ENCODE results near the gene MAS1L. TPM values are rescaled to one million over a fixed set of nuclear protein-coding genes. Genes with fewer than 3 reads are reported as not detected.

The MAS1L gene
- polyA plus RNA-seq, 3 donors, result not detected

GRCh38 chr6:29527126-29527525 lies 39.4 kb upstream of the MAS1L start:
- H3K4me3 Mint-ChIP-seq, result no peak overlapping the region
- Histone ChIP-seq H3K27ac (ENCODE audit: low read depth in 1 of 2, low read length in 2 of 2) (no peak overlapping the region), H4K20me1 (ENCODE audit: insufficient read depth, low read length) (no peaks in the 10 kb centered on the region), H3K36me3 (replicated peaks in 1 of 2; ENCODE audit: control insufficient read depth in 1 of 2, insufficient read depth in 2 of 2, low read length in 2 of 2) (no peaks in the 10 kb centered on the region), H3K9ac (ENCODE audit: insufficient read depth, low read length, poor library complexity, severe bottlenecking) (no peak overlapping the region), H3K4me2 (replicated peaks; ENCODE audit: extremely low read depth, low read length, poor library complexity, severe bottlenecking) (no peak overlapping the region), H3K4me1 (ENCODE audit: control insufficient read depth in 1 of 2, insufficient read depth in 2 of 2, low read length in 2 of 2) (no peaks in the 10 kb centered on the region), H3K4me3 (replicated peaks in 1 of 3; ENCODE audit: low read depth in 2 of 3, low read length in 3 of 3) (no peak overlapping the region), H3K27me3 (ENCODE audit: control insufficient read depth in 2 of 2, insufficient read depth in 2 of 2, low read length in 2 of 2) (no peaks in the 10 kb centered on the region), H3K9me3 (replicated peaks in 1 of 2; ENCODE audit: control insufficient read depth in 1 of 2, insufficient read depth in 1 of 2, low read length in 2 of 2) (peaks cover 0 to 7% of the 10 kb centered on the region in 2 donors), H3K79me2 (ENCODE audit: insufficient read depth, low read length) (no peaks in the 10 kb centered on the region), H2AFZ (ENCODE audit: insufficient read depth, low read depth, low read length, poor library complexity, severe bottlenecking) (no peak overlapping the region)
- peaks cover 5 to 12% (median 8%) of the 10 kb centered on the region in 7 donors for H3K9me3 Mint-ChIP-seq
- intact Hi-C loops (cut with micrococcal nuclease), result no loop called here
- TF ChIP-seq, protein P1, sequence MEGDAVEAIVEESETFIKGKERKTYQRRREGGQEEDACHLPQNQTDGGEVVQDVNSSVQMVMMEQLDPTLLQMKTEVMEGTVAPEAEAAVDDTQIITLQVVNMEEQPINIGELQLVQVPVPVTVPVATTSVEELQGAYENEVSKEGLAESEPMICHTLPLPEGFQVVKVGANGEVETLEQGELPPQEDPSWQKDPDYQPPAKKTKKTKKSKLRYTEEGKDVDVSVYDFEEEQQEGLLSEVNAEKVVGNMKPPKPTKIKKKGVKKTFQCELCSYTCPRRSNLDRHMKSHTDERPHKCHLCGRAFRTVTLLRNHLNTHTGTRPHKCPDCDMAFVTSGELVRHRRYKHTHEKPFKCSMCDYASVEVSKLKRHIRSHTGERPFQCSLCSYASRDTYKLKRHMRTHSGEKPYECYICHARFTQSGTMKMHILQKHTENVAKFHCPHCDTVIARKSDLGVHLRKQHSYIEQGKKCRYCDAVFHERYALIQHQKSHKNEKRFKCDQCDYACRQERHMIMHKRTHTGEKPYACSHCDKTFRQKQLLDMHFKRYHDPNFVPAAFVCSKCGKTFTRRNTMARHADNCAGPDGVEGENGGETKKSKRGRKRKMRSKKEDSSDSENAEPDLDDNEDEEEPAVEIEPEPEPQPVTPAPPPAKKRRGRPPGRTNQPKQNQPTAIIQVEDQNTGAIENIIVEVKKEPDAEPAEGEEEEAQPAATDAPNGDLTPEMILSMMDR (IDR thresholded peaks at IDR 0.05), result no peak
- peaks cover 1 to 8% (median 8%) of the 10 kb centered on the region in 3 donors for H3K27me3 Mint-ChIP-seq (ENCODE audit: low read depth in 3 of 3)
- H3K27ac Mint-ChIP-seq, result no peak overlapping the region
- H3K36me3 Mint-ChIP-seq, result no peaks in the 10 kb centered on the region
- WGBS (ENCODE audit: insufficient coverage), result no CpG with 5 or more reads among the region's 1 CpG
- no peak for DNase-seq
- no peaks in the 10 kb centered on the region for H3K4me1 Mint-ChIP-seq

DNA sequence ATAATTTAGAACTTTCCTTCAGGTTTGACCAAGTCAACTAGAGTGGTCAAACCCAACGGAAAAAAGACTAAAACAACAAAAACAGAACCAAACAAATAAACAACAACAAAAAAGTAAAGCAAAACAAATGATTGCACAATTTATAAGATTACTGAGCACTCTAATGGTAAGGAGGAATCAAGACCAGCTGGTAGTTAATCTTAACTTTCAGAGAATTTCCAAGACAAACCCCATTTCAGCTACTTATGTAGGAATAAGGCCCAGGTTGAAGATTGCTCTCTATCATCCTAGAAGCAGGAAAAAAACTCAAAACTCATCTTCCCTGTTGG lies 37.5 kb upstream of the MAS1L start:
- Mint-ChIP-seq H3K4me1 (no peaks in the 10 kb centered on the region), H3K27me3 (ENCODE audit: low read depth in 3 of 3) (peaks cover 1 to 8% (median 8%) of the 10 kb centered on the region in 3 donors), H3K36me3 (no peaks in the 10 kb centered on the region), H3K4me3 (no peak overlapping the region), H3K27ac (no peak overlapping the region), H3K9me3 (peaks cover 5 to 12% (median 10%) of the 10 kb centered on the region in 7 donors)
- DNase-seq, result no peak
- TF ChIP-seq, protein P1 (IDR thresholded peaks at IDR 0.05), result no peak
- no peak overlapping the region for H2AFZ ChIP-seq (ENCODE audit: insufficient read depth, low read depth, low read length, poor library complexity, severe bottlenecking)
- no peaks in the 10 kb centered on the region for H3K36me3 ChIP-seq (replicated peaks in 1 of 2; ENCODE audit: control insufficient read depth in 1 of 2, insufficient read depth in 2 of 2, low read length in 2 of 2)
- H3K4me1 ChIP-seq (ENCODE audit: control insufficient read depth in 1 of 2, insufficient read depth in 2 of 2, low read length in 2 of 2), result no peaks in the 10 kb centered on the region
- H3K79me2 ChIP-seq (ENCODE audit: insufficient read depth, low read length), result no peaks in the 10 kb centered on the region
- H3K4me2 ChIP-seq (replicated peaks; ENCODE audit: extremely low read depth, low read length, poor library complexity, severe bottlenecking), result no peak overlapping the region
- no peak overlapping the region for H3K4me3 ChIP-seq (replicated peaks in 1 of 3; ENCODE audit: low read depth in 2 of 3, low read length in 3 of 3)
- H3K27ac ChIP-seq (ENCODE audit: low read depth in 1 of 2, low read length in 2 of 2), result no peak overlapping the region
- WGBS (ENCODE audit: insufficient coverage), result no CpG with 5 or more reads among the region's 1 CpG
- H3K9me3 ChIP-seq (replicated peaks in 1 of 2; ENCODE audit: control insufficient read depth in 1 of 2, insufficient read depth in 1 of 2, low read length in 2 of 2), result peaks cover 0 to 7% of the 10 kb centered on the region in 2 donors
- H3K9ac ChIP-seq (ENCODE audit: insufficient read depth, low read length, poor library complexity, severe bottlenecking), result no peak overlapping the region
- no peaks in the 10 kb centered on the region for H4K20me1 ChIP-seq (ENCODE audit: insufficient read depth, low read length)
- intact Hi-C loops (cut with micrococcal nuclease), result no loop called here
- H3K27me3 ChIP-seq (ENCODE audit: control insufficient read depth in 2 of 2, insufficient read depth in 2 of 2, low read length in 2 of 2), result no peaks in the 10 kb centered on the region
